K562 (cell line): Measurements from ENCODE around the gene ARHGAP26. TPM values are rescaled to one million over a fixed set of nuclear protein-coding genes. Genes with fewer than 3 reads are reported as not detected.

Experiments
- ATAC-seq: fragments of 200-7000 bp; cut with Tn5 transposase; 3 replicates; pipeline ENCODE4 v1.9.1; 2020; ENCODE audit warnings: moderate library complexity
- BruUV-seq: library from RNA; stranded (reverse); fragments of 400-500 nt; replicated peaks from 2 replicates; lab custom pipeline; 2021; lab: Mats Ljungman, UMichigan
- CTCF ChIA-PET: fragments of 300-600 bp; formaldehyde crosslinking; extraction: SDS; loops from one replicate; lab custom pipeline; 2021; ENCODE audit warnings: low intra/inter-chr PET ratio; lab: Yijun Ruan, JAX
- POLR2A ChIA-PET: fragments of 300-600, 350-650 bp; sonication (Branson Sonifier 250); formaldehyde crosslinking; extraction: SDS; loops from one replicate; lab custom pipeline; 2021; ENCODE audit warnings: antibody characterized with exemption, inconsistent platforms; lab: Yijun Ruan, JAX
- DNase-seq, 4 experiments: peaks; one replicate each; pipeline versions ENCODE4 v3.0.0 to v3.0.0-alpha.2; 2011 to 2018; ENCODE audit warnings: low spot score in 3 of 4, mixed read lengths in 3 of 4; ENCODE audit errors: extremely low read depth in 1 of 4
- FAIRE-seq: peaks from 2 replicates; lab custom pipeline; 2011; peaks lifted over from hg19 to GRCh38; lab: Jason Lieb, UNC
- H2AFZ ChIP-seq: 2 replicates; pipeline ENCODE4 v1.6.0; 2011; ENCODE audit warnings: low read depth, low read length, control low read depth, inconsistent platforms
- H3K27ac ChIP-seq: fragments of 200-600 bp; 3 replicates; pipeline ENCODE4 v1.8.0; 2011; ENCODE audit warnings: low read depth, mild to moderate bottlenecking, control low read depth, inconsistent platforms, low read length, moderate library complexity, mixed read lengths; ENCODE audit errors: extremely low read depth
- H3K27me3 ChIP-seq, 2 experiments: fragments of 300-600 bp in 1 of 2; 2 replicates in 1 of 2; 3 replicates in 1 of 2; pipeline versions ENCODE4 v1.6.0 to v1.8.0; 2011; ENCODE audit warnings: inconsistent platforms in 2 of 2, low read length in 2 of 2, mild to moderate bottlenecking in 1 of 2, mixed read lengths in 1 of 2, moderate library complexity in 1 of 2; ENCODE audit not compliant: control insufficient read depth in 2 of 2, insufficient read depth in 2 of 2
- H3K36me3 ChIP-seq: fragments of 300-600 bp; 3 replicates; pipeline ENCODE4 v1.8.0; 2011; ENCODE audit warnings: mild to moderate bottlenecking, low read length, inconsistent platforms; ENCODE audit not compliant: control insufficient read depth, insufficient read depth
- H3K4me1 ChIP-seq, 2 experiments: fragments of 200-600 bp in 1 of 2; replicated peaks in 1 of 2; 2 replicates in 1 of 2; 3 replicates in 1 of 2; pipeline versions ENCODE4 v1.5.1 to v1.8.0; 2011; ENCODE audit warnings: inconsistent platforms in 2 of 2, low read length in 2 of 2, mild to moderate bottlenecking in 1 of 2, mixed read lengths in 1 of 2, moderate library complexity in 1 of 2; ENCODE audit not compliant: control insufficient read depth in 2 of 2, insufficient read depth in 2 of 2
- H3K4me2 ChIP-seq: 2 replicates; pipeline ENCODE4 v1.6.1; 2011; ENCODE audit warnings: low read length, control low read depth, inconsistent platforms, mixed read lengths; ENCODE audit not compliant: insufficient read depth
- H3K4me3 ChIP-seq: fragments of 200-600 bp; sonication (generic), shearing (Covaris generic); 2 replicates; pipeline ENCODE4 v1.5.1; 2016; ENCODE audit warnings: control low read depth, inconsistent platforms
- H3K79me2 ChIP-seq: fragments of 200-600 bp; 3 replicates; pipeline ENCODE4 v1.8.0; 2011; ENCODE audit warnings: low read length, inconsistent platforms; ENCODE audit not compliant: control insufficient read depth, insufficient read depth
- H3K9ac ChIP-seq, 2 experiments: 2 replicates each; pipeline versions ENCODE4 v1.6.0 to v1.6.1; 2011; ENCODE audit warnings: low read depth in 2 of 2, low read length in 2 of 2, control low read depth in 1 of 2, inconsistent platforms in 1 of 2, mild to moderate bottlenecking in 1 of 2, mixed read lengths in 1 of 2; ENCODE audit not compliant: insufficient read depth in 1 of 2
- H3K9me1 ChIP-seq: one replicate; pipeline ENCODE4 v1.6.0; 2011; ENCODE audit warnings: inconsistent platforms, mild to moderate bottlenecking, low read length, moderate library complexity; ENCODE audit not compliant: control insufficient read depth, insufficient read depth
- H3K9me3 ChIP-seq: replicated peaks from 2 replicates; pipeline ENCODE4 v1.5.1; 2011; ENCODE audit warnings: low read depth, low read length, inconsistent platforms; ENCODE audit not compliant: control insufficient read depth, insufficient read depth
- H4K20me1 ChIP-seq: replicated peaks from 2 replicates; pipeline ENCODE4 v1.6.1; 2011; ENCODE audit warnings: low read length, inconsistent platforms, mixed read lengths; ENCODE audit not compliant: control insufficient read depth, insufficient read depth
- AFF1 ChIP-seq, 2 experiments: fragments of 450-650 bp; IDR thresholded peaks; 2 replicates each; pipeline ENCODE4 v1.6.1; 2018; ENCODE audit warnings: mild to moderate bottlenecking in 2 of 2, low read depth in 1 of 2; ENCODE audit not compliant: partially characterized antibody in 2 of 2
- ATF3 ChIP-seq, 2 experiments: fragments of 450-650 bp in 1 of 2; sonication (generic) in 1 of 2; formaldehyde crosslinking in 1 of 2; IDR thresholded peaks in 1 of 2; conservative IDR thresholded peaks in 1 of 2; 2 replicates each; pipeline versions ENCODE4 v1.6.1 to v1.8.1; 2016 to 2023; ENCODE audit warnings: mild to moderate bottlenecking in 2 of 2, moderate library complexity in 2 of 2, inconsistent platforms in 1 of 2, missing genetic modification reagents in 1 of 2
- C11orf30 ChIP-seq: fragments of 450-650 bp; IDR thresholded peaks from 2 replicates; pipeline ENCODE4 v1.6.1; 2016; ENCODE audit warnings: low read depth, mild to moderate bottlenecking
- MAFF ChIP-seq: IDR thresholded peaks from 2 replicates; pipeline ENCODE4 v1.6.1; 2012; ENCODE audit warnings: low read length, improper control_type of control experiment
- MAFG ChIP-seq: fragments of 450-650 bp; conservative IDR thresholded peaks from 2 replicates; pipeline ENCODE4 v1.6.1; 2016; ENCODE audit warnings: missing genetic modification characterization, missing compliant biosample characterization
- MAFK ChIP-seq: IDR thresholded peaks from 2 replicates; pipeline ENCODE4 v1.6.1; 2011; ENCODE audit warnings: low read length, improper control_type of control experiment
- NFE2 ChIP-seq: IDR thresholded peaks from 2 replicates; pipeline ENCODE4 v1.6.1; 2014; ENCODE audit warnings: antibody characterized with exemption, low read depth
- ZNF316 ChIP-seq: fragments of 450-650 bp; IDR thresholded peaks from 2 replicates; pipeline ENCODE4 v1.6.1; 2016
- ZNF449 ChIP-seq: fragments of 250-450 bp; sonication (Bioruptor Pico); IDR thresholded peaks from 2 replicates; pipeline ENCODE4 v1.8.0; 2022; ENCODE audit warnings: moderate library complexity, mild to moderate bottlenecking, inconsistent platforms
- WGBS: fragments of 100-300 bp; shearing (Covaris generic); methylation state at CpG from one replicate; pipeline ENCODE4 v1.1.6; 2016; ENCODE audit warnings: low coverage, mixed read lengths; ENCODE audit not compliant: insufficient coverage; ENCODE audit errors: missing lambda C conversion rate; 5-methylcytosine and 5-hydroxymethylcytosine counted together
- in situ Hi-C: fragments of 300-500 bp; cut with MboI; formaldehyde crosslinking; loops from 4 replicates; pipeline ENCODE4 v1.15.0; 2018; ENCODE audit warnings: inconsistent platforms, mixed read lengths
- intact Hi-C: fragments of 100-400 bp; cut with micrococcal nuclease; formaldehyde crosslinking; loops from 2 replicates; pipeline ENCODE4 v1.14.2; 2022
- polyA plus RNA-seq, 8 experiments: library from polyadenylated mRNA; depleted of rRNA in 4 of 8; stranded (reverse) in 5 of 8; unstranded in 3 of 8; fragments of >200 nt; fragmentation: Nextera tagmentation in 2 of 8; fragmentation: Illumina TruSeq in 1 of 8; extraction: Ambion mirVana in 2 of 8; extraction: Trizol in 1 of 8; gene quantifications; 2 replicates each; pipeline versions ENCODE4 v1.2.1 to v1.2.3, GENCODE V29; 2011 to 2014; ENCODE audit warnings: inconsistent platforms in 1 of 8, missing spikeins in 1 of 8
- total RNA-seq, 7 experiments: library from RNA; depleted of rRNA in 6 of 7; stranded (reverse); fragments of >200 nt in 6 of 7; fragmentation: Illumina TruSeq in 2 of 7; extraction: Trizol in 2 of 7; gene quantifications; 2 replicates each; pipeline versions ENCODE4 v1.2.1 to v1.2.3, GENCODE V29; 2011 to 2021; ENCODE audit warnings: low replicate concordance in 1 of 7

The ARHGAP26 gene
- total and polyA plus RNA-seq, 9 of the 15 experiments (the other 6 are each of a cell fraction or from before 2014, with no cell fraction given) = 0.13 to 1.1 (median 0.55) TPM

- CTCF ChIA-PET = no interaction called here
- Histone ChIP-seq H3K9me1 (no peaks in the 10 kb centered on the region), H3K4me3 (no peak overlapping the region), H3K4me1 (no peaks in the 10 kb centered on the region), H3K36me3 (no peaks in the 10 kb centered on the region), H3K79me2 (no peaks in the 10 kb centered on the region), H3K9ac (no peak overlapping the region), H4K20me1 (no peaks in the 10 kb centered on the region), H3K4me2 (no peak overlapping the region), H2AFZ (no peak overlapping the region), H3K27ac (no peak overlapping the region), H3K27me3 (peaks cover 6 to 14% of the 10 kb centered on the region in 2 experiments; a peak in 4 of 5 replicates), H3K9me3 (no peaks in the 10 kb centered on the region)
- intact Hi-C loops (no loop called here), in situ Hi-C loops (no loop called here)
- POLR2A ChIA-PET = interaction anchor here (0.8 kb wide), 2 partner anchors 12 to 67 kb away, joined by 3 to 4 read pairs; no protein-coding TSS in a partner anchor
- 9% methylated on average over 9 of the region's 10 CpGs for WGBS
- no TSS peak for BruUV-seq
- ATAC-seq (no peak; the same call in 2 of the 3 replicates), FAIRE-seq (no peak), DNase-seq (peak in 2 of 4 experiments; percentile 5 to 13)
- TF ChIP-seq NFE2 (peak; percentile 52; the same call in 1 of the 2 replicates), ZNF316 (peak; percentile 96), ATF3 (IDR thresholded peaks at IDR 0.05) (0 out of 2 replicates have a peak, but pooled peaks have one; percentile 9), ATF3 (CRISPR knock-in tag; conservative IDR thresholded peaks at IDR 0.05) (no peak), MAFK (peak; percentile 34; the same call in 1 of the 2 replicates), MAFF (peak; percentile 39; the same call in 1 of the 2 replicates), AFF1 (IDR thresholded peaks at IDR 0.05; ENCODE audit: low read depth in 1 of 2, partially characterized antibody in 2 of 2) (no peak), MAFG (tag) (peak; percentile 86), C11orf30 (peak; percentile 87), ZNF449 (CRISPR knock-in tag) (no peak)
Measured at GRCh38 chr5:142811866-142812557, 41.8 kb downstream of the ARHGAP26 start.
